ENCODE results near the gene TACC2.
"Not testable (repeated sequence)": the region's sequence is repeated elsewhere in the genome, so short reads cannot be mapped to it uniquely, and the experiment has no call there.

The TACC2 gene

DNA sequence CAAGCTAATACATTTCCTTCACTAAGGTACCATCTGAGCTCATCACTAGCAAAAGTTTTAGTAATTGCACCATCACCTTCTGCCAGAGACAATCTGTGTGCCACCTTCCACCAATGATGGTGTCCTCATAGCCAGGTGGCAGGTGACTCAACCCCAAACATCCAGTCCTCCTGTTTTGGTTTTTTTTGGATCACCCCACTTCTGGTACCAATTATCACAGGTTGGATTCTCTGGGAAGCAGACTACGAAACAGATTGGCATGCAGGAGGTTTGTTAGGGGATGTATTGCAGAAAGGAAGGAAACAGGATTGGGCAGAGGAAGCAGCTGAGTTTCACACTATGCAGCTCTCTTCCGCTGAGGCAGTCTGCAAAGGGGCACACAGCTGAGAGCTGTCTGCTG is 4.5 kb upstream of the TACC2 start:
- no peak for DNase-seq

DNA sequence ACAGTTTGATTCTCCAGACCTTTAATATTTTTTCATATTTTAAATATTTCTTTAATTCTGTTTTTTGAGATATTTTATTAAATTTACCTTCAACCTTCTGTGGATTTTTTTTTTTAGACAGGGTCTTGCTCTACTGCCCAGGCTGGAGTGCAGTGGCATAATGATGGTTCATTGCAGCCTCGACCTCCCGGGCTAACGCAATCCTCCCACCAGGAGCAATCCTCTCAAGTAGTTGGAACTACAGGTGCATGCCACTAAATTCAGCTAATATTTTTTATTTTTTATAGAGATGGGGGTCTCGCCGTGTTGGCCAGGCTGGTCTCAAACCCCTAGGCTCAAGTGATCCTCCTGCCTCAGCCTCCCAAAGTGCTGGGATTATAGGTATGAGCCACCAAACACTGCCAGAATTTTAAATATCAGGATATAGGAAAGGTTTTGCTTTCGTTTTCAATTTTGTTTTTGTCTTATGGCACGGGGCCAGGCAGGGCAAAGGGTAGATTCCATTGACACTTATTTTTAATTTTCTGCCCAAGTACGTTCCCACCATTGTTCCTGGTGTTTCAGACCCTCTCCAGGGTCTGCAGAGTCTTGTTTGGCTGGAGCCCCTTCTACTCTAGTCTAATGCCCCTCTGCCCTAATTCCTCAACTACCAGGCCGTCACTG is 1.2 kb downstream of the TACC2 start:
- no peak for DNase-seq

DNA sequence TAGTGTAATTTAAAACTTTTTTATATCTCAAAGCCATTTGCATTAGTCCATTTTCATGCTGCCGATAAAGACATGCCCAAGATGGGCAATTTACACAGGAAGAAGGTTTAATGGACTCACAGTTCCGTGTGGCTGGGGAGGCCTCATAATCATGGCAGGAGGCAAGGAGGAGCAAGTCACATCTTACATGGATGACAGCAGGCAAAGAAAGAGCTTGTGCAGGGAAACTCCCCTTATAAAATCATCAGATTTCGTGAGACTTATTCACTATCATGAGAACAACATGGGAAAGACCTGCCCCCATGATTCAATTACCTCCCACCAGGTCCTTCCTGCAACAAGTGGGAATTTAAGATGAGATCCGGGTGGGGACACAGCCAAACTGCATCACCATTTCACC is 2.8 kb downstream of the TACC2 start:
- not testable (repeated sequence) for DNase-seq

DNA sequence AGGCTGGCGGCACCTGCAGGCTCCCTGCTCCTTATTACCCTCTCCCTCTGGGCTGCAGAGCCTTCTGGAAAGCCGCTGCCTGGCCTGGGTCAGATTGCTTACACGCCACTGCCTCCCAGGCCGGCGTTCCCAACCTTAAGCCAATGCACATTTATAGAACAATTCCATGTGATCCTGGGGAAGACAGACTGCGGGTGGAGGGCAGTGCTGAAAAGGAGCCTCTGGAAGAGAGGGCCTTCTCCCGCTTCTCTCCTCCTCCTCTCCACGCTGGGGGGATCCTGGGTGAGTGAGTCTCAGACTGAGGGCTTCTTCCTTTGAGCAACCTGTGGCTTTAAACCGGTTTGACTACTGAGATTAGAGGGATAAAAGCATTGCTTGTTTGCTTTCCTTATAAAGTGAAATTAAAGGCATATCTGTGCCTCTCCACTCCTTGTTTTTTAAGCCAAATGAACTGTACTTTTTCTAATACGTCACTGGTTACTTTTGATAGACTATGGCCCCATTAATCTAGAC is 5.5 kb downstream of the TACC2 start:
- DNase-seq, result no peak

DNA sequence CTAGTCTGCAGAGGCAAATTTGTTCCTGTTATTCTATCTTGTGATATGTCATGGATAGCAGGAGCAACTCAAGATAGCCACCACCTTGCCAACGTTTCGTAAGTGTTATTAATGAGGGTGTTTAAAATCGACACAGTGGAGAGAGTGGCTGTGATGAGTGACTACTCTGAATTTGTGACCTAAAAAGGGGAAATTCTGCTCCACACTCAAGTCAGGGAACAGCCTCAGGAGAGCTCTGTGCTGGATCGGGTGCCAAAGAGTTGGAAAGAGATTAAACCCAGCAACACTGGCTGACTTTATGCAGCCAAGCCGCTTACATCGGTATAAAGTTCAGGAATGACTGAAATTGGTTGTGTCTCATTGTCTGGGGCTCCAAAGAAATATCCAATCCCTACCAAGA is 9.5 kb downstream of the TACC2 start:
- DNase-seq, result no peak

DNA sequence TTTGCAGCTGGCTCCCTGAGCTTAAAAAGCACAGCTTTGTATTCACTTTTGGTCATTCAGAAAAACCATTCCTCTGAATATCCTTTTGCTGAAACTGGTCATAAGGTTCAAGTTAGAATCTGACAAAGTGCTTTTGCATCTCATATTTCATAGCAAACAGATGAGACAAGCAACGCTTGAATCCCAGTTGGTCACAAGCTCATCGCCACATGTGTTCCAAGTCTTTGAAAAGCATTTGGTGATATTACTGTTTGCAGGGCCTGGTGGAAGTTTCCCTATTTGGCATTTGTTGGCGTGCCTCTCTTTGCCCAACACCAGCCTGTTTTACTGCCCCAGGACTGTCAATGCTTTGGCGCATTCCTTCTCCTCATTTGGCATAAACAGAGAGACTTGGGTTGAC is 10.3 kb downstream of the TACC2 start:
- DNase-seq, result no peak

DNA sequence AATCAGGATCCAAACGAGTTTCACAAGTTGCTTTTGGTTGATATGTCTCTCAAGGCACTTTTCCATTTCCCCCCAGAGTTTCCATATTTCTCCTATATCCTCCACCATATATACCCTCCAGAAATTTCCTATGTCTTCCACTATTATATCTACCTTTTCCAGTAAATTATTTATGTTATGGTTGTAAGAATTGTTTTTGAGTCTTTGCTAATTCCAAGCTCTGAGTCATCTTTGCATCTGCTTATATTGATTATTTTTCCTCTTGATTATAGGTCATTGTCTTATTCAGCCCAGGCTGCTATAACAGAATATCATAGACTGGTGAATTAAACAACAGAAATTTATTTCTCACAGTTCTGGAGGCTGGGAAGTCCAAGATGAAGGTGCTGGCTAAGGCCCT is 12.7 kb downstream of the TACC2 start:
- no peak for DNase-seq

DNA sequence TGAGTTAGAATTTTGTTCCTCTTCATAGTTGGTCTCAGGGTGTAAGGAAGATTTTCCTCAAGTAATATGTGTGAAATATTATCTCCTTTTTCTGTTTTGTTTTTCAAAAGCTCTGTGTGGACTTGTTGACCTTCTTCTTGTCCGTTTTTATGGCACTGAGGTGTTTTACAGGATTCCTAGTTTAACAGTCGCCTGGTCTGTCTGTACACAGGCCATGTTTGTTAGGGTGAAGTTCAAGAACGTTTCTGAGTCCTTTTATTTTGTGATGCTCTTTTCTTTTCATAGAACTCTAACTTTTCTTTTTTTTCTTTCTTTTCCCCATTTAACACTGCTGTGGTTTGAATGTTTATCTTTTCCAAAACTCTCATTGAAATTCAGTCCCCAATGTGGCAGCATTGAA is 18.5 kb downstream of the TACC2 start:
- no peak for DNase-seq

DNA sequence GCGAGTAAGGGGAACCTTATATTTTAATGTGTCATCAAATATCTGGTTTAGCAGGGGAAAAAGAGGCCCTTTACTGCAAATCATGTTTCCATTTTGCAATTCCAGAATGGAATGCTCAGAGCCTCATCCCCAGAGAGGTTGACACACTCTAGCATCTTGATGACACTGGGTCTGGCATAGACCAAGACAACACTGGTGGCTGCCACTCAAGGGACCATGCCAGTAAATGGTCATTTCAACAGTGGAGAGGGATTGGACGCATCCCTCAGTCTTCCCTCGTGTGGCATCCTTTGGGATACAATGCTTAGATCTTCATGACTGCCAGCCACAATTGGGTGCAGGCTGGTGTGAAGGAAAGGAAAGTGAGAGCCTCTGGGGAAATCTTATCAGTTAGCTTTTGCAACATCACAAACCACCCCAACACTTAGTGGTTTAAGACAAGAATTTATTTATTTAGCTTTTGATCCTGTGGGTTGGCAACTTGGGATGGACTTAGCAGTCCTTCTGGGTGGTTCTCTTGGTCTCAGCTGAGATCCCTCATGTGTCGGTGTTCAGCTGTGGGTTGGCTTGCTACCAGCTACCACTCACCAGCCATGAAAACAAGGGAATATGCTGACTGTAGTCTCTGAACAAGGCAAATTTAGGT is 21.6 kb downstream of the TACC2 start:
- no peak for DNase-seq

DNA sequence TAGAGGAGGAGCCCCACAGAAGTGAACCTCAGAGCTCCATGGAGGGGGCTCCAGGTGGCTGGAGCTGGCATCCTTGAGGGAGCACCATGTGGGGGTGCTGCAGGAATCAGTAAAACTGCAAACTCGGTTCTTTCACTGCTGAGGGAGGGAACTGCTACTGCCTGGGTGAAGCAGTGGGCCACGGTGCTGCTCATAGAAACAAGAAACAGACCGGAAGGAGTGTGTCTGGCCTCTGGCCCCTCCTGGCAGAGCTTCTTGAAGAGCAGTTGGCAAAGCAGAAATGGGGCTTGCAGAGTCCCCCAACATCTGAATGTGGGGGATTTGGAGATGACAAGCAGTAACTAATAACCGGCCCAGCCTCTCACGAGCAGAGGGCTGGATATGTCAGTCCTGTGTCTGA is 23.8 kb downstream of the TACC2 start:
- DNase-seq, result no peak

DNA sequence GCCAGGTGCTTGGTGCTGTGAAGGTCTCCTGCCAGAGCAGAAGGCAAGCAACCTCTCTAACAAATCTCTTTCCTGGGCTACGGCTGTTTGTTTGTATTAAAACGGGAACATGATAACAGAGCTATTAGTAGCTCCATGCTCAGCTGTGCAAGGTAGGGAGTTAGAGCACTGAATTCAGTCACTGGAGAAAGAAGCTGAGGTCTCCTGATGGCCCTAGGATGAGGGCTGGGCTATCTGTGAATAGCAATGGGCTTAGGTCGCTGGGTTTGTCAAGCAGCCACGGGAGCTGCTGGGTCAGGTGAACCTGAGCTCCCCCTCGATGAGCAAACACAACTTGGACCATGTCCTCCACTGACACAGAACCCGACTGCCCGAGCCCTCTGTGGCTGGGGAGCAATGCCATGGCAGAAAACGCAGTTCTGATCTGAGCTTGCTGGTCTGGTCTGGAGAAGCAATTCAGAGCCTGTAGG is 24.4 kb downstream of the TACC2 start:
- no peak for DNase-seq

DNA sequence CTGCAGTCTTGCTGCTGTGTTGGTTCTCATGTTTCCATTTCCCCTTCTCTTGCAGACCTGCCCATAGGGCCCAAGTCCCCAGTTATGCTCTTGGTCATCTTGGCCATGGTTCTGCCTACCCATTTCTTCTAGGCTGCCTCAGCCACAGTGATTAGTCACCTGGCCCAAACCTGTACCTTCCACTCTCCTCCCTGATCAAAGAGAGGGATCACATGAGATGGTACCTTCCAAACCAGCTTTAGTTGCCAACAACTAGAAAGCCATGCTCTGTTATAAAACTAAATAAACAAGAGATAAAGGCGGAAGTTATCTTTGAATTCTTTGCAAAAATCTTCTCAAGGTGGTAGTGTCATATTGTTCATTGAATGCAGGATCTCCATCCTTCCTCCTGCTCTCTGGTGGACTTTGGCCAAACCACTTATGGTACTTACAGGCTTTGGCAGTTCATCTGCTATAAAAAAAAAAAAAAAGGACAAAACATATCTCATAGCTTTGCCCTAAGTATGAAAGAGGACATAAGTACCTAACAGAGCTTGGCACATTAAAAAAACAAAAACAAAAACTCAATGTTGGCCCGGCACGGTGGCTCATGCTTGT is 25.8 kb downstream of the TACC2 start:
- no peak for DNase-seq

DNA sequence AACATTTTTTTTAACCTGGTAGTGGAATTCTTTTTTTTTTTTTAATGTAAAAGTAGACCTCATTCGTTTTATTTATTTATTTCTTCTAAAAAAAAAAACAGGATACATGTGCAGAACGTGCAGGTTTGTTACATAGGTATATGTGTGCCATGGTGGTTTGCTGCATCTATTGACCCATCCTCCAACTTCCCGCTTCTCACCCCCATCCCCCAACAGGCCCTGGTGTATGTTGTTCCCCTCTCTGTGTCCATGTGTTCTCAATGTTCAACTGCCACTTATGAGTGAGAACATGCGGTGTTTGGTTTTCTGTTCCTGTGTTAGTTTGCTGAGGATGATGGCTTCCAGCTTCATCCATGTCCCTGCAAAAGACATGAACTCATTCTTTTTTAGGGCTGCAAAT is 29.0 kb downstream of the TACC2 start:
- not testable (repeated sequence) for DNase-seq

DNA sequence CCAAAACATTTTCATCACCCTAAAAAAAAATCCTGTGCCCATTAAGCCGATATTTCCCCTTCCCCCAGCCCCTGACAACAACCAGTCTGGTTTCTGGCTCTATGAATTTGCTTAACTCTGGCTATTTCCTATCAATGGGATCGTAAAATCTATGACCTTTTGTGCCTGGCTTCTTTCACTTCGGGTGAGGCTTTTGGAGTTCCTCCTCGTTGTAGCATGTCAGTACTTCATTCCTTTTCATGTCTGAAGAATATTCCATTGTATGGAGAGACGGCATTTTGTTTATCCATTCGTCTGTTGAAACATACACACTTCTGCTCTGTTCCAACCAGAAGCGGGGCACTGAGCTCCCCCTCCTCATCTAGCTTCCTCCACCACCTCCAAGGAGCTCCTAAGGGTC is 29.5 kb downstream of the TACC2 start:
- DNase-seq, result no peak

DNA sequence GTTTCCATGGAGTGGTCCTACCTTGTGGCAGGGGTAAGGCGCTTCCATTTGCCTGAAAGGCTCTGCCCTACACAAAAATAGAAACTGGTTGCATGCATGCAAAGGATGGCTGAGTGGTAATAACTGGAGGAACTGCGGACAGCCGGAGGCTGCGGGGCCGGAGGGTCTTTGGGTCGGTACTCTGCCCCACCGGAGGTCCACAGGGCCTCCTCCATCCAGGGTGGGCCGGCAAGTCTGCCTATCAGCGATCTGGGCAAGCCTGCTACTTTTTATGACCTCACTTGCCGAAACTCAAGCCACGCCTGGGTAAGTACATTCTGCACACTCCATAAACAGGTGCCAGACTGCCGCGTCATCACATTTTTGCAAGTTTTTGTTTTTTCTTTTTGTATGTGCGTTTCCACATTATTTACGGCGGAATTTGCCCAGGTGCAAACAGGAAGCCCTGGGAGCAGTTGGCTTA is 30.0 kb downstream of the TACC2 start:
- no peak for DNase-seq

DNA sequence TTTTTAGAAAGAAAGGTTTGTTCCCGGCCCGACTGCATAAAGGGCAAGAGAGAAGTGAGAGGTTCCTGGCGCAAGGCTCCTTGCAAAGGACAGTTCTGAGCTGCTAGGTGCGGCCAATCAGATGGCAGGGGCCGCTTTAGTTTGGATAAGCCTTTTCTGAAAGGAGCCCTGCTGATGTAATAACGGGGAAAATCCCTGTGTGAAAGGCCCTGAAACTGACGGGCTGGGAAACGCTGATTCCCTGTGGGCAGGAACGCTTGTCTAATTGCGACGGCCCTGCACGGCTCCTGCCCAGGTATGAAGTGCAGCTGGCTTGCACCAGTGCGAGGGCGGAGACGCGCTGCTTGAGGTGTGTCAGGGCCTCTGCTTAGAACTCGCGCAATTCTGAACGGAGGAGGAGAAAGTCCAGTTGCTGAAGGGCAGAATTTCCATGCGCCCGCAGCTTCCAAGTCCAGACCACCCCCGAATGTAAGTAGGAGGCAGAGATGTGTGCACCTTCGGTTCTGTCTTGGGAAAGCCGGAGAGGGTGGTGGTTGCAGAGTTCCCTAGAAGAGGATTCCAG is 30.5 kb downstream of the TACC2 start:
- no peak for DNase-seq

DNA sequence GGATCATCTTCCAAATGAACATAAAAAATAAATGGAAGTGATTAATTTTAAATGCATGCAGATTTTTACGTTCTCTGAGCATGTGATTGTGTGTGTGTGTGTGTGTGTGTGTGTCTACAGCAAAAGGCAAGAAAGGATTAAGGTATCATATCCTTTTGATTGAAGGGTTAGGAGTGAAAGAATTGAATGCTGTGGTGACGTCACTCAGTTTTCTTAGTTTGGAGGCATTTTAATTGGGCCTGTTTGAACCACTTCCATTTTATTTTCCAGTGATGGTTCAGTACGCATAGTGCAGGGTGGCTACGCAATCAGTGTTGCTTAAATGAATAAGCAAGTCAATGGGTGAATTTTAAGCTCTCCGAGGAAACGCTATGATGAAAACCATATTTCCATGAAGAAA is 31.3 kb downstream of the TACC2 start:
- DNase-seq, result no peak

DNA sequence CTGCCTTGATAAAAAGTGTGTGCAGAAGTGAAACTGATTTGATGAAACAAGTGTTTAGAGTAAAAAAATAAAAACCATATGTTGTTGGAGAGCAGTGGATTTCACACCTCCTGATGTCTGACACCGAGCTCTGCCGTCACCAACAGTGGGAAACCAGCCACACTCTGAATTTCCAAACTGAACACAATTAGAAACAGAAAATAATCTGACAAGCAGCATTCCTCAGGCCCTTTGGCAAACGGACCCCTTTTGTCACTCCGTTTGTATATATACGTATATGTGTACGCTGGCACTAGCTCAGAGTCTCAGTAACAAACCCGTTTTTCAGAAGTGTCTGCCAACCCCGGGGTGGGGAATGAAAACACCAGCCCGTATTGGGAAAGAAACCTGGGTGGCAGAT is 32.4 kb downstream of the TACC2 start:
- no peak for DNase-seq

DNA sequence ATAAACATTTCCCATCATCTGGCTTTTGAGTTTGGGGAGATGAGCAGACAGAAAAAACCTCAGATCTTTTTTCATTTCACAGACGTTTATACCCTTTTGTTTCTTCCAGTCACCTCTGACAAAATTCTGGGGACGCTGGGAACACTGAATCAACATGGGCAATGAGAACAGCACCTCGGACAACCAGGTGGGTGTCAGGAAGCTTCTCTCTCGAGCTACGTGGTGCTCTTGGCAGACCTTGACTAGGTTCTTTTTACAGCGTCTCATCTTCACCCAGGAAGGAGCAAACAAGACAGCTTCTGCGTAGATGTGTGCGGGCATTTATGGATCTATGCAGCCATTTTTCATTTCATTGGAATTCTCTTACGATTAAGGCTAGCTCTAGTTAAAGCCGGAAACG is 32.9 kb downstream of the TACC2 start:
- no peak for DNase-seq

DNA sequence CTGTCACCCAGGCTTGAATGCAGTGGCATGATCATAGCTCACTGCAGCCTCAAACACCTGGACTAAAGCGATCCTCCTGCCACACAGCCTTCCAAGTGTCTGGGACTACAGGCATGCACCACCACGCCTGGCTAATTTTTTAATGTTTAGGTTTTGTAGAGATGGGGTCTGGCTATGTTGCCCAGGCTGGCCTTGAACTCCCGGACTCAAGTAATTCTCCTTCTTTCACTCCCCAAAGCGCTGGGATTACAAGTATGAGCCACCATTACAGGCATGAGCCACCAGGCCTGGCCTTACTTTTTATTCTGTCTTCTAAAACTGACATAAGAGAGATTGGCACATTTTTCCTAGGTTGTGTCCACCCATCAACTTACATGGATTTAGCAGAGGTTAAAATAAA is 33.3 kb downstream of the TACC2 start:
- no peak for DNase-seq

DNA sequence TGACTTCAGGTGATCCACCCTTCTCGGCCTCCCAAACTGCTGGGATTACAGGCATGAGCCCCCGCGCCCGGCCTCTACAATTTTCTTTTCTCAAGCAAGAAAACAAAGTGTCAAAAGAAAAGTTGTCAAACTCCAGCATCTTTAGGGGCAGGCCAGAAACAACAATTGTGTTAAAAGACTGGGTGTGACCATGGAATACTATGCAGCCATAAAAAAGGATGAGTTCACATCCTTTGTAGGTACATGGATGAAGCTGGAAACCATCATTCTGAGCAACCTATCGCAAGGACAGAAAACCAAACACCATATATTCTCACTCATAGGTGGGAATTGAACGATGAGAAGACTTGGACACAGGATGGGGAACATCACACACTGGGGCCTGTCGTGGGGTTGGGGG is 34.3 kb downstream of the TACC2 start:
- DNase-seq, result not testable (repeated sequence)

DNA sequence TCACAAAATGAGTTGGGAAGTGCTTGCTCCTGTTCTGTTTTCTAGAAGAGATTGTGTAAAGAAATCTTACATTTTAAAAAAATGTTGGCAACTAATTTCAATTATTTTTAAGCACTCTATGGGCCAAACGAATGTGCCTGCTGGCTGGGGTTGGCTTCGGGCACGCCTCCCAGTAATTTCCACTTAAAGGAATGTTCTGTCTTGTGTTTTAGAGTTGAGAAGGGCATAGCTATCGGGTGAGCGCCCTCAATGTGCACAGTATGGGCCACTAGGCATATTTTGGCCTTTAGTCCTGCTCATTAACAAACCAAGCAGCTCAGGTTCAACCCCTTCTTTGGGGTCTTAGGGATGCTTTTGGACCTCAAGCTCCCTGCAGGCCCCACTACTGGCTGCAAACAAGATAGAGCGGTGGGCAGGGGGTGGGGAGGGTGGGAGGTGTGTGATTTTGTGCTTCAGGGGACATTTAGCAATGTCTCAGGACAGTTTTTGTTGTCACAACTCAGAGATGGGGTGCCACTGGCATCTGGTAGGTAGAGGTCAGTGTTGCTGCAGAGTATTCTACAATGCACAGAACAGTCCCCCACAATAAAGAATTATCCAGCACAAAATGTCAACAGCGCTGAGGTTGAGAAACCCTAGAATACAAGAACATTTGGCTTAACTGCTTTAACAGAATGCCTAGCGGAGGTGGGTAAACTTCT is 40.7 kb downstream of the TACC2 start:
- DNase-seq, result no peak

DNA sequence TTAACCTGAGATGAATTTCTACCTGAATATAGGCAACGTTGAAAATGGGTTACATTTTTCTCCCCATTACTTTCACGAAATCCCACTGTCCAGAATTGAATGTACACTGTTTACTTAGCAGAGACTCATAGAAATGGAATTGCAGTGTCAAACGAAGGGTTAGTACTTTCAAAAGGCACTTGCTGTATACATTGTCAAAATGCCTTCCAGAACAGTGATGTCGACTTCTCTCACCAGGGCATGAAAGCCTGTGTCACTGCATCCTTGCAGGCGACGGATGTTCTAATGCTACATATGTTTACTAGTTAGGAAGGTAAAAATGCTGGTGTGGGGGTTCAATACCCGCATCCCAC is 41.2 kb downstream of the TACC2 start:
- no peak for DNase-seq

Data from cortex of kidney (tissue), 1 donor.